ENCODE results near the gene AGAP1.

DNA sequence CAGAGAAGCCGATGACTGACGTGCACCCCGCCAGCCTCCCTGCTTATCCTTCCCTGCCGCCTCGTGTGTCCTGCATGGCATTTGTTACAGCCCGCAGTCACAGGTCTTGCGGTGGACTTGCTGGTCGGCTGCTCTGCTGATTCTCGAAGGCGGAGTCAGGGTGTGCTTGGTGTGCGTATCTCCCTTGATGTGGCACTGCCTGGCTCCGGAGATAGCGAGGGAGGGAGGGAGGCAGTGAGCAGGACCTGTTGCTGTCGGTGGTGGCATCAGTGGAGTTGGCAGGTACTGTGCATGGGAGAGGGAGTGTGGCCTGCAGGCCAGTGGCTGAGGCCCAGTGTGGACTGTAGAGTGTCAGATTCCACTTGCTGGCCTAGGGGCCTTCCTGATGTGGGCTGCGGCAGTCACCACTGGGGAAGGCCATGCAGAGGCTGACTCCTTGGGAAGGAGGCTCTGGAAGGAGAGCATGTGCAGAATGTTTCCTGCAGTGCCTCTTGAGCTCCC is 198.9 kb downstream of the AGAP1 start:
- TF ChIP-seq EP300 (IDR thresholded peaks at IDR 0.05), result no peak
- TF ChIP-seq, protein P1, sequence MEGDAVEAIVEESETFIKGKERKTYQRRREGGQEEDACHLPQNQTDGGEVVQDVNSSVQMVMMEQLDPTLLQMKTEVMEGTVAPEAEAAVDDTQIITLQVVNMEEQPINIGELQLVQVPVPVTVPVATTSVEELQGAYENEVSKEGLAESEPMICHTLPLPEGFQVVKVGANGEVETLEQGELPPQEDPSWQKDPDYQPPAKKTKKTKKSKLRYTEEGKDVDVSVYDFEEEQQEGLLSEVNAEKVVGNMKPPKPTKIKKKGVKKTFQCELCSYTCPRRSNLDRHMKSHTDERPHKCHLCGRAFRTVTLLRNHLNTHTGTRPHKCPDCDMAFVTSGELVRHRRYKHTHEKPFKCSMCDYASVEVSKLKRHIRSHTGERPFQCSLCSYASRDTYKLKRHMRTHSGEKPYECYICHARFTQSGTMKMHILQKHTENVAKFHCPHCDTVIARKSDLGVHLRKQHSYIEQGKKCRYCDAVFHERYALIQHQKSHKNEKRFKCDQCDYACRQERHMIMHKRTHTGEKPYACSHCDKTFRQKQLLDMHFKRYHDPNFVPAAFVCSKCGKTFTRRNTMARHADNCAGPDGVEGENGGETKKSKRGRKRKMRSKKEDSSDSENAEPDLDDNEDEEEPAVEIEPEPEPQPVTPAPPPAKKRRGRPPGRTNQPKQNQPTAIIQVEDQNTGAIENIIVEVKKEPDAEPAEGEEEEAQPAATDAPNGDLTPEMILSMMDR (IDR thresholded peaks at IDR 0.05), result no peak
